HepG2 (cell line): ENCODE measurements around the gene ZFYVE28. TPM values are rescaled to one million over a fixed set of nuclear protein-coding genes. Genes with fewer than 3 reads are reported as not detected.

Source experiments
- ATAC-seq: fragments of 200-7000 bp; cut with Tn5 transposase; 3 replicates; pipeline ENCODE4 v1.9.1; 2020; ENCODE audit warnings: mild to moderate bottlenecking, moderate library complexity
- BruUV-seq: library from RNA; stranded (reverse); fragments of 400-500 nt; replicated peaks from 2 replicates; lab custom pipeline; 2021; lab: Mats Ljungman, UMichigan
- CTCF ChIA-PET: fragments of 300-600 bp; formaldehyde crosslinking; extraction: SDS; loops from one replicate; lab custom pipeline; 2021; ENCODE audit warnings: low total read pairs, inconsistent platforms, low intra/inter-chr PET ratio; lab: Yijun Ruan, JAX
- POLR2A ChIA-PET: fragments of 350-600 bp; sonication (Branson Sonifier 250); formaldehyde crosslinking; loops from one replicate; lab custom pipeline; 2020; ENCODE audit warnings: antibody characterized with exemption, inconsistent platforms; lab: Yijun Ruan, JAX
- DNase-seq: peaks from one replicate; pipeline ENCODE4 v3.0.0-alpha.2; 2015; ENCODE audit warnings: low spot score
- FAIRE-seq: peaks from 3 replicates; lab custom pipeline; 2011; peaks lifted over from hg19 to GRCh38; lab: Jason Lieb, UNC
- H2AFZ ChIP-seq: one replicate; pipeline ENCODE4 v1.6.1; 2011; ENCODE audit warnings: low read length, inconsistent platforms
- H3K27ac ChIP-seq: fragments of 300-600 bp; 3 replicates; pipeline ENCODE4 v1.8.0; 2011; ENCODE audit warnings: mixed run types, mild to moderate bottlenecking, mixed read lengths, low read length, inconsistent platforms; ENCODE audit not compliant: insufficient read depth; ENCODE audit errors: extremely low read length
- H3K27me3 ChIP-seq, 2 experiments: fragments of 200-600 bp in 1 of 2; 2 replicates in 1 of 2; 3 replicates in 1 of 2; pipeline versions ENCODE4 v1.6.0 to v1.8.0; 2011; ENCODE audit warnings: low read length in 2 of 2, mild to moderate bottlenecking in 2 of 2, moderate library complexity in 2 of 2, inconsistent platforms in 1 of 2; ENCODE audit not compliant: insufficient read depth in 2 of 2, control insufficient read depth in 1 of 2
- H3K36me3 ChIP-seq, 2 experiments: fragments of 200-600 bp in 1 of 2; replicated peaks in 1 of 2; 2 replicates in 1 of 2; 3 replicates in 1 of 2; pipeline versions ENCODE4 v1.5.1 to v1.8.0; 2011; ENCODE audit warnings: low read length in 2 of 2, inconsistent platforms in 1 of 2; ENCODE audit not compliant: insufficient read depth in 2 of 2, control insufficient read depth in 1 of 2
- H3K4me1 ChIP-seq: 2 replicates; pipeline ENCODE4 v1.5.1; 2012; ENCODE audit warnings: low read length, inconsistent platforms; ENCODE audit not compliant: insufficient read depth
- H3K4me2 ChIP-seq: 2 replicates; pipeline ENCODE4 v1.6.0; 2011; ENCODE audit warnings: low read depth, low read length, inconsistent platforms
- H3K4me3 ChIP-seq, 3 experiments: fragments of 200-600 bp in 1 of 3; sonication (generic), shearing (Covaris generic) in 1 of 3; replicated peaks in 1 of 3; 2 replicates each; pipeline ENCODE4 v1.5.1; 2011 to 2016; ENCODE audit warnings: low read length in 3 of 3, inconsistent platforms in 2 of 3, low read depth in 2 of 3, mild to moderate bottlenecking in 2 of 3, control low read depth in 1 of 3, mixed read lengths in 1 of 3; ENCODE audit not compliant: insufficient read depth in 1 of 3
- H3K79me2 ChIP-seq: one replicate; pipeline ENCODE4 v1.6.1; 2011; ENCODE audit warnings: low read length, inconsistent platforms; ENCODE audit not compliant: insufficient read depth
- H3K9ac ChIP-seq: 2 replicates; pipeline ENCODE4 v1.6.0; 2011; ENCODE audit warnings: mild to moderate bottlenecking, low read depth, low read length, inconsistent platforms; ENCODE audit not compliant: insufficient read depth
- H3K9me3 ChIP-seq: 2 replicates; pipeline ENCODE4 v1.5.1; 2012; ENCODE audit warnings: mild to moderate bottlenecking, low read length
- H4K20me1 ChIP-seq: 2 replicates; pipeline ENCODE4 v1.6.0; 2011; ENCODE audit warnings: inconsistent platforms, mild to moderate bottlenecking, low read length, moderate library complexity; ENCODE audit not compliant: insufficient read depth
- BRD4 ChIP-seq: sonication (generic); formaldehyde crosslinking; IDR thresholded peaks from 2 replicates; pipeline ENCODE4 v1.4.0; 2020; ENCODE audit warnings: missing genetic modification reagents
- CAMTA2 ChIP-seq: sonication (generic); formaldehyde crosslinking; IDR thresholded peaks from 2 replicates; pipeline ENCODE4 v1.4.0; 2020; ENCODE audit warnings: mild to moderate bottlenecking, missing genetic modification reagents, borderline replicate concordance
- CBX1 ChIP-seq: IDR thresholded peaks from one replicate; pipeline ENCODE4 v1.6.1; 2016; ENCODE audit warnings: antibody characterized with exemption, low read depth
- CCDC6 ChIP-seq: sonication (generic); formaldehyde crosslinking; IDR thresholded peaks from 2 replicates; pipeline ENCODE4 v1.8.1; 2022; ENCODE audit warnings: mild to moderate bottlenecking, missing genetic modification reagents, moderate library complexity
- CEBPG ChIP-seq: IDR thresholded peaks from 2 replicates; pipeline ENCODE4 v1.6.1; 2016
- EP300 ChIP-seq, 3 experiments: sonication (generic) in 1 of 3; formaldehyde crosslinking in 1 of 3; IDR thresholded peaks; 2 replicates each; pipeline versions ENCODE4 v1.5.1 to v1.6.1; 2011 to 2020; ENCODE audit warnings: low read depth in 2 of 3, low read length in 2 of 3, borderline replicate concordance in 1 of 3, improper control_type of control experiment in 1 of 3, mild to moderate bottlenecking in 1 of 3, missing genetic modification reagents in 1 of 3, moderate library complexity in 1 of 3
- FOSL2 ChIP-seq: sonication (generic); formaldehyde crosslinking; IDR thresholded peaks from 2 replicates; pipeline ENCODE4 v1.4.0; 2020; ENCODE audit warnings: missing genetic modification reagents
- HNF4G ChIP-seq, 2 experiments: sonication (generic) in 1 of 2; formaldehyde crosslinking in 1 of 2; IDR thresholded peaks; 2 replicates each; pipeline versions ENCODE4 v1.4.0 to v1.6.1; 2011 to 2020; ENCODE audit warnings: borderline replicate concordance in 2 of 2, low read depth in 2 of 2, mild to moderate bottlenecking in 2 of 2, low read length in 1 of 2, missing genetic modification reagents in 1 of 2, moderate library complexity in 1 of 2
- NFE2L2 ChIP-seq: fragments of 150-350 bp; IDR thresholded peaks from 2 replicates; pipeline ENCODE4 v1.6.1; 2014; ENCODE audit warnings: low read length
- POGZ ChIP-seq: sonication (generic); formaldehyde crosslinking; IDR thresholded peaks from 2 replicates; pipeline ENCODE4 v1.4.0; 2020; ENCODE audit warnings: mild to moderate bottlenecking, missing genetic modification reagents
- TCF12 ChIP-seq, 2 experiments: fragments of 450-650 bp in 1 of 2; sonication (generic) in 1 of 2; formaldehyde crosslinking in 1 of 2; IDR thresholded peaks; 2 replicates each; pipeline versions ENCODE4 v1.6.1 to v1.8.0; 2017 to 2022; ENCODE audit warnings: antibody characterized with exemption in 1 of 2, mild to moderate bottlenecking in 1 of 2, missing genetic modification reagents in 1 of 2, moderate library complexity in 1 of 2
- TGIF2 ChIP-seq: IDR thresholded peaks from 2 replicates; pipeline ENCODE4 v1.6.1; 2016; ENCODE audit warnings: control low read depth, missing compliant biosample characterization
- YEATS4 ChIP-seq: sonication (generic); formaldehyde crosslinking; IDR thresholded peaks from 2 replicates; pipeline ENCODE4 v1.4.0; 2020; ENCODE audit warnings: missing genetic modification reagents, borderline replicate concordance
- ZBTB3 ChIP-seq: sonication (generic); formaldehyde crosslinking; IDR thresholded peaks from 2 replicates; pipeline ENCODE4 v1.4.0; 2020; ENCODE audit warnings: low read depth, mild to moderate bottlenecking, moderate library complexity, missing genetic modification reagents, borderline replicate concordance
- ZFP37 ChIP-seq: sonication (generic); formaldehyde crosslinking; IDR thresholded peaks from 2 replicates; pipeline ENCODE4 v1.4.0; 2020; ENCODE audit warnings: missing genetic modification reagents, borderline replicate concordance
- ZNF557 ChIP-seq: sonication (generic); formaldehyde crosslinking; IDR thresholded peaks from 2 replicates; pipeline ENCODE4 v1.4.0; 2020; ENCODE audit warnings: missing genetic modification reagents
- ZSCAN9 ChIP-seq: IDR thresholded peaks from 2 replicates; pipeline ENCODE4 v1.6.1; 2016; ENCODE audit warnings: borderline replicate concordance
- WGBS: methylation state at CpG from one replicate; pipeline ENCODE4 v1.1.6; 2017; ENCODE audit warnings: low lambda C conversion rate; 5-methylcytosine and 5-hydroxymethylcytosine counted together
- in situ Hi-C: cut with HindIII; loops from 2 replicates; pipeline ENCODE4 v1.10.0; 2017; ENCODE audit warnings: low pct_unique_long_range_greater_than_20kb; ENCODE audit not compliant: extremely low pct_ligation_motif_present
- intact Hi-C: fragments of 100-400 bp; cut with micrococcal nuclease; formaldehyde crosslinking; loops from one replicate; pipeline ENCODE4 v1.10.0; 2022; ENCODE audit not compliant: unreplicated experiment
- polyA plus RNA-seq, 8 experiments: library from polyadenylated mRNA; depleted of rRNA in 3 of 8; stranded (reverse) in 7 of 8; unstranded in 1 of 8; fragments of >200 nt; fragmentation: Illumina TruSeq in 4 of 8; extraction: Trizol in 4 of 8; gene quantifications; 2 replicates each; pipeline versions ENCODE4 v1.2.1 to v1.2.3, GENCODE V29; 2011 to 2016; ENCODE audit warnings: low read depth in 4 of 8, missing spikeins in 1 of 8, mixed read lengths in 1 of 8; ENCODE audit not compliant: insufficient read depth in 1 of 8
- total RNA-seq, 5 experiments: library from RNA; depleted of rRNA; stranded (reverse); fragments of >200 nt; fragmentation: Illumina TruSeq; extraction: Trizol; gene quantifications; 2 replicates each; pipeline ENCODE4 v1.2.3, GENCODE V29; 2016; ENCODE audit warnings: low read depth in 1 of 5
- TF ChIP-seq, protein P1 (sequence below): sonication (generic); formaldehyde crosslinking; conservative IDR thresholded peaks from 2 replicates; pipeline ENCODE4 v1.8.0; 2022; ENCODE audit warnings: low read depth, missing genetic modification reagents

ZFYVE28 gene
- total and polyA plus RNA-seq, 2 of the 13 experiments (the other 11 are each of a cell fraction or from before 2014, with no cell fraction given) = 0.12 to 0.22 TPM

DNA sequence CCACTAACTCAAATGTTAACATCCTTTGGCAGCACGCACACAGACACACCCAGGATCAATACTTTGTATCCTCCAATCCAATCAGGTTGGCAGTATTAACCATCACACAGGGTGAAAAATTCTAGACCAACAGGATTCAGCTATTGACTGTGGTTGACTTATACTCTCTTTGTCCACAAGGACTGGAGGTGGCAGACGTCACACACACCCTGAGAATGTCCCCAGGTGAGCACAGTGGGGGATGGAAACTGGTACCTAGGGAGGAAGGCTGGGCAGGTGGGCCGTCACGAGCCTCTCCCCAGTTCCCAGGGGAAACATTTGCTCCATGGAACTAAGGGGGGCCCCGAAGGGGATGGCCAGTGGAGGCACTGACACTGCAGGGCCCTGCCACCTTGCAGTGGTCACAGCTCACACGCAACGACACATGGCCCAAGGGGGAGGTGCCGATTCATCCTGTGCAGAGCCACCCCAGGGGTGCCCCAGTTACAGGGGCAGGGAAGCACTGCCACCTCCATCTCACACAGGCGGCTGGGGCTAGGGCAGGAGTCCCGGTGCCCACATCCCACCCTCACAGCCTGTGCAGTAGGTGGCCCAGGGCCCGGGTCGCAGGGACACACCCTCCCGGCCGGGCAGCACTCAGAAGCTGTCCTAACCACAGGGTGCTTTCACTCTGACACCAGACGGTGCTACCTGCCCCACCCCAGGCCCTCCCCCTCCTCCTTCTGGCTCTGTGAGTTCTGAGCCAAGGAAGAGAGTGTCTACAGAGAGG, 17.4 kb downstream of the ZFYVE28 start:
- no peak for DNase-seq
- Histone ChIP-seq H2AFZ (no peak overlapping the region), H3K4me2 (no peak overlapping the region), H3K27ac (no peak overlapping the region), H3K9me3 (no peaks in the 10 kb centered on the region), H3K36me3 (no peaks in the 10 kb centered on the region), H3K79me2 (no peaks in the 10 kb centered on the region), H3K9ac (no peak overlapping the region), H3K27me3 (peaks cover 15 to 59% of the 10 kb centered on the region in 2 experiments), H3K4me3 (no peak overlapping the region), H3K4me1 (peaks cover 18% of the 10 kb centered on the region), H4K20me1 (no peaks in the 10 kb centered on the region; the same call in 1 of the 2 replicates)
- 47% methylated on average over 3 of the region's 15 CpGs for WGBS
- CTCF ChIA-PET = no interaction called here
- intact Hi-C loops = no loop called here
- in situ Hi-C loops = no loop called here
- no peak for ATAC-seq
- POLR2A ChIA-PET = no interaction called here
- no peak for FAIRE-seq
- TF ChIP-seq ZFP37 (no peak), CEBPG (CRISPR knock-in tag) (no peak), ZNF557 (CRISPR knock-in tag) (no peak), CBX1 (no peak), BRD4 (CRISPR knock-in tag) (no peak), FOSL2 (CRISPR knock-in tag) (no peak), NFE2L2 (no peak), EP300 (IDR thresholded peaks at IDR 0.05; ENCODE audit: low read depth in 2 of 2, low read length in 2 of 2) (no peak), EP300 (CRISPR knock-in tag; IDR thresholded peaks at IDR 0.05; ENCODE audit: borderline replicate concordance) (no peak), HNF4G (IDR thresholded peaks at IDR 0.05; ENCODE audit: borderline replicate concordance, low read depth, low read length) (no peak), HNF4G (CRISPR knock-in tag; IDR thresholded peaks at IDR 0.05; ENCODE audit: borderline replicate concordance, low read depth) (no peak), POGZ (CRISPR knock-in tag) (no peak), YEATS4 (CRISPR knock-in tag) (no peak), ZBTB3 (no peak), TGIF2 (no peak), CCDC6 (no peak), ZSCAN9 (CRISPR knock-in tag) (no peak), CAMTA2 (CRISPR knock-in tag) (no peak), TCF12 (IDR thresholded peaks at IDR 0.05) (no peak), TCF12 (CRISPR knock-in tag; IDR thresholded peaks at IDR 0.05) (no peak)
- TF ChIP-seq, protein P1, sequence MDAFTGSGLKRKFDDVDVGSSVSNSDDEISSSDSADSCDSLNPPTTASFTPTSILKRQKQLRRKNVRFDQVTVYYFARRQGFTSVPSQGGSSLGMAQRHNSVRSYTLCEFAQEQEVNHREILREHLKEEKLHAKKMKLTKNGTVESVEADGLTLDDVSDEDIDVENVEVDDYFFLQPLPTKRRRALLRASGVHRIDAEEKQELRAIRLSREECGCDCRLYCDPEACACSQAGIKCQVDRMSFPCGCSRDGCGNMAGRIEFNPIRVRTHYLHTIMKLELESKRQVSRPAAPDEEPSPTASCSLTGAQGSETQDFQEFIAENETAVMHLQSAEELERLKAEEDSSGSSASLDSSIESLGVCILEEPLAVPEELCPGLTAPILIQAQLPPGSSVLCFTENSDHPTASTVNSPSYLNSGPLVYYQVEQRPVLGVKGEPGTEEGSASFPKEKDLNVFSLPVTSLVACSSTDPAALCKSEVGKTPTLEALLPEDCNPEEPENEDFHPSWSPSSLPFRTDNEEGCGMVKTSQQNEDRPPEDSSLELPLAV (CRISPR knock-in tag) = no peak
- no TSS peak for BruUV-seq
